H9 (cell line): ENCODE results near the gene MYLK4. TPM values are rescaled to one million over a fixed set of nuclear protein-coding genes. Genes with fewer than 3 reads are reported as not detected.

Experiments
- DNase-seq: peaks from one replicate; pipeline ENCODE4 v3.0.0-alpha.2; 2017
- H2AFZ ChIP-seq: one replicate; pipeline ENCODE4 v1.6.1; 2013; ENCODE audit warnings: mild to moderate bottlenecking, low read length, control low read depth, moderate library complexity
- H2AK5ac ChIP-seq: 2 replicates; pipeline ENCODE4 v1.6.1; 2013; ENCODE audit warnings: low read length, control low read depth, mixed read lengths; ENCODE audit not compliant: insufficient read length
- H2BK120ac ChIP-seq: one replicate; pipeline ENCODE4 v1.6.1; 2013; ENCODE audit warnings: low read depth, mild to moderate bottlenecking, low read length, control low read depth, inconsistent platforms; ENCODE audit not compliant: poor library complexity, severe bottlenecking
- H2BK12ac ChIP-seq: 2 replicates; pipeline ENCODE4 v1.6.1; 2013; ENCODE audit warnings: low read length, control low read depth, mixed read lengths, low read depth; ENCODE audit not compliant: insufficient read length
- H2BK15ac ChIP-seq: 2 replicates; pipeline ENCODE4 v1.6.1; 2013; ENCODE audit warnings: low read depth, low read length, control low read depth
- H2BK20ac ChIP-seq: one replicate; pipeline ENCODE4 v1.6.1; 2013; ENCODE audit warnings: low read depth, mild to moderate bottlenecking, low read length, control low read depth, inconsistent platforms; ENCODE audit not compliant: poor library complexity, severe bottlenecking
- H2BK5ac ChIP-seq: 2 replicates; pipeline ENCODE4 v1.6.1; 2013; ENCODE audit warnings: low read length, control low read depth, mixed read lengths; ENCODE audit not compliant: insufficient read length
- H3K14ac ChIP-seq: 2 replicates; pipeline ENCODE4 v1.6.1; 2013; ENCODE audit warnings: low read length, control low read depth; ENCODE audit not compliant: insufficient read depth
- H3K18ac ChIP-seq: 2 replicates; pipeline ENCODE4 v1.6.1; 2013; ENCODE audit warnings: low read depth, mild to moderate bottlenecking, mixed read lengths, low read length, control low read depth; ENCODE audit not compliant: insufficient read length
- H3K23ac ChIP-seq: 2 replicates; pipeline ENCODE4 v1.6.1; 2013; ENCODE audit warnings: low read length, control low read depth, mixed read lengths, low read depth; ENCODE audit not compliant: insufficient read length
- H3K23me2 ChIP-seq: 2 replicates; pipeline ENCODE4 v1.6.1; 2013; ENCODE audit warnings: low read depth, mild to moderate bottlenecking, mixed read lengths, low read length, control low read depth; ENCODE audit not compliant: insufficient read length, poor library complexity, severe bottlenecking
- H3K27ac ChIP-seq: 2 replicates; pipeline ENCODE4 v1.5.1; 2013; ENCODE audit warnings: low read length, control low read depth, mixed read lengths, low read depth; ENCODE audit not compliant: insufficient read length
- H3K27me3 ChIP-seq: 2 replicates; pipeline ENCODE4 v1.6.1; 2013; ENCODE audit warnings: low read length, control low read depth, inconsistent platforms; ENCODE audit not compliant: insufficient read depth
- H3K4ac ChIP-seq: 2 replicates; pipeline ENCODE4 v1.6.1; 2013; ENCODE audit warnings: low read depth, mild to moderate bottlenecking, control low read depth, inconsistent platforms, low read length, moderate library complexity
- H3K4me1 ChIP-seq: 2 replicates; pipeline ENCODE4 v1.6.1; 2013; ENCODE audit warnings: low read length, control low read depth, inconsistent platforms; ENCODE audit not compliant: insufficient read depth
- H3K4me2 ChIP-seq: 2 replicates; pipeline ENCODE4 v1.6.1; 2013; ENCODE audit warnings: low read length, control low read depth, mixed read lengths; ENCODE audit not compliant: insufficient read length, insufficient read depth
- H3K56ac ChIP-seq: 2 replicates; pipeline ENCODE4 v1.6.1; 2013; ENCODE audit warnings: low read depth, mild to moderate bottlenecking, mixed read lengths, low read length, control low read depth; ENCODE audit not compliant: insufficient read length
- H3K79me1 ChIP-seq: 2 replicates; pipeline ENCODE4 v1.6.1; 2013; ENCODE audit warnings: low read depth, mild to moderate bottlenecking, moderate library complexity, low read length, control low read depth, inconsistent platforms; ENCODE audit not compliant: insufficient read depth, poor library complexity, severe bottlenecking
- H3K79me2 ChIP-seq: 2 replicates; pipeline ENCODE4 v1.6.1; 2013; ENCODE audit warnings: low read length, control low read depth, inconsistent platforms; ENCODE audit not compliant: insufficient read depth
- H3K9ac ChIP-seq: 2 replicates; pipeline ENCODE4 v1.6.1; 2013; ENCODE audit warnings: low read length, control low read depth, mixed read lengths; ENCODE audit not compliant: insufficient read length; ENCODE audit errors: extremely low read depth
- H3K9me3 ChIP-seq: one replicate; pipeline ENCODE4 v1.6.1; 2013; ENCODE audit warnings: low read depth, low read length, inconsistent platforms; ENCODE audit not compliant: control insufficient read depth
- H3T11ph ChIP-seq: one replicate; pipeline ENCODE4 v1.6.1; 2013; ENCODE audit warnings: mild to moderate bottlenecking, low read length, control low read depth, inconsistent platforms
- H4K20me1 ChIP-seq: one replicate; pipeline ENCODE4 v1.6.1; 2013; ENCODE audit not compliant: control insufficient read depth, insufficient read length, insufficient read depth
- H4K5ac ChIP-seq: 2 replicates; pipeline ENCODE4 v1.6.1; 2013; ENCODE audit warnings: low read depth, mild to moderate bottlenecking, mixed read lengths, low read length, control low read depth; ENCODE audit not compliant: insufficient read length
- H4K8ac ChIP-seq: replicated peaks from 2 replicates; pipeline ENCODE4 v1.6.1; 2013; ENCODE audit warnings: low read length, control low read depth, mixed read lengths, low read depth; ENCODE audit not compliant: insufficient read length
- H4K91ac ChIP-seq: 2 replicates; pipeline ENCODE4 v1.6.1; 2013; ENCODE audit warnings: low read depth, mild to moderate bottlenecking, moderate library complexity, mixed read lengths, low read length, control low read depth; ENCODE audit not compliant: insufficient read length
- H3K27ac Mint-ChIP-seq, 3 experiments: 2 replicates in 2 of 3; 3 replicates in 1 of 3; pipeline ENCODE4 v1.8.0; 2020 to 2021; ENCODE audit warnings: mixed read lengths in 3 of 3, mild to moderate bottlenecking in 1 of 3, moderate library complexity in 1 of 3
- H3K27me3 Mint-ChIP-seq: 2 replicates; pipeline ENCODE4 v1.8.0; 2021; ENCODE audit warnings: low read depth, mild to moderate bottlenecking, moderate library complexity, mixed read lengths
- H3K36me3 Mint-ChIP-seq, 3 experiments: 2 replicates in 2 of 3; 3 replicates in 1 of 3; pipeline ENCODE4 v1.8.0; 2020 to 2021; ENCODE audit warnings: low read depth in 3 of 3, mixed read lengths in 3 of 3; ENCODE audit not compliant: insufficient read depth in 1 of 3
- H3K4me1 Mint-ChIP-seq, 2 experiments: 2 replicates each; pipeline ENCODE4 v1.8.0; 2020; ENCODE audit warnings: mixed read lengths in 2 of 2
- H3K4me3 Mint-ChIP-seq, 2 experiments: 2 replicates in 1 of 2; 3 replicates in 1 of 2; pipeline ENCODE4 v1.8.0; 2020 to 2021; ENCODE audit warnings: mild to moderate bottlenecking in 2 of 2, mixed read lengths in 2 of 2, moderate library complexity in 1 of 2
- H3K9me3 Mint-ChIP-seq, 2 experiments: 2 replicates in 1 of 2; 3 replicates in 1 of 2; pipeline ENCODE4 v1.8.0; 2020; ENCODE audit warnings: mild to moderate bottlenecking in 2 of 2, mixed read lengths in 2 of 2, moderate library complexity in 1 of 2
- CTCF ChIP-seq: fragments of 200-600 bp; sonication (generic); conservative IDR thresholded peaks from 3 replicates; pipeline ENCODE4 v1.8.0; 2021; ENCODE audit warnings: antibody characterized with exemption, mild to moderate bottlenecking
- WGBS: extraction: QIAGEN DNeasy Blood & Tissue Kit; methylation state at CpG from one replicate; pipeline ENCODE4 v1.1.7; 2013; ENCODE audit warnings: missing lambda C conversion rate, low lambda C conversion rate, mixed read lengths; ENCODE audit not compliant: insufficient read length; ENCODE audit errors: extremely low coverage; 5-methylcytosine and 5-hydroxymethylcytosine counted together
- total RNA-seq: library from RNA; stranded (reverse); gene quantifications from 2 replicates; pipeline ENCODE4 v1.2.1, GENCODE V29; 2021

Gene MYLK4
- total RNA-seq, 1 experiment from 2014 or later, result 0.28 TPM

DNA sequence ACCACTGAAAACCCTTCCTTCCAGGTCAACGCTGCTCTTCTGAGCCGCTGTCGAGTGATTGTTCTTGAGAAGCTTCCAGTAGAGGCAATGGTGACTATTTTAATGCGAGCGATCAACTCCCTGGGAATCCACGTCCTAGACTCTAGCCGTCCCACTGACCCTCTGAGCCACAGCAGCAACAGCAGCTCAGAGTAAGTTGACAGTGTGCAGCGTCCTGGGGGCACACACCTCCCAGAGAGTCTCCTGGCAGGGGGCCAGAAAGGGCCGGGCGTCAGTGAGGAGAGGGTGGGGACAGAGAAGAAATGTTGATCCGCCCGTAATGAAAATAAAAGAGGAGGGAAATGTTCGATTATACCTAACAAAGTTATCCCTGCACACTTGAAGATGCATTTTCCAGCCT, 19.4 kb upstream of the MYLK4 start:
- WGBS, result no CpG with 5 or more reads among the region's 13 CpGs
- Histone ChIP-seq H2AFZ (no peak overlapping the region), H2BK15ac (no peak overlapping the region), H3K4ac (no peak overlapping the region), H3K56ac (no peak overlapping the region), H4K5ac (no peak overlapping the region), H2BK12ac (no peak overlapping the region), H2BK5ac (no peak overlapping the region), H3K14ac (no peak overlapping the region), H4K20me1 (no peaks in the 10 kb centered on the region), H2BK20ac (no peak overlapping the region), H3K4me2 (no peak overlapping the region), H4K91ac (no peak overlapping the region), H3K18ac (no peak overlapping the region), H2BK120ac (no peak overlapping the region), H3K27ac (no peak overlapping the region), H3K9me3 (no peaks in the 10 kb centered on the region), H3T11ph (no peak overlapping the region), H3K79me2 (peaks cover 24% of the 10 kb centered on the region; the same call in 1 of the 2 replicates), H3K9ac (no peak overlapping the region), H2AK5ac (no peak overlapping the region), H3K4me1 (peaks cover 3% of the 10 kb centered on the region; the same call in 1 of the 2 replicates), H3K23ac (no peak overlapping the region), H3K23me2 (peaks cover 3% of the 10 kb centered on the region), H4K8ac (no peak overlapping the region), H3K79me1 (peaks cover 5% of the 10 kb centered on the region), H3K27me3 (no peaks in the 10 kb centered on the region)
- Mint-ChIP-seq H3K27ac (peak overlapping the region in 1 of 3 experiments; percentile 76; a peak in 1 of 7 replicates), H3K4me1 (peaks cover 37 to 39% of the 10 kb centered on the region in 2 experiments), H3K4me3 (peak overlapping the region; percentile 21 to 30; a peak in 2 of 5 replicates), H3K27me3 (no peaks in the 10 kb centered on the region), H3K36me3 (peaks cover 14 to 30% (median 16%) of the 10 kb centered on the region in 3 experiments), H3K9me3 (no peaks in the 10 kb centered on the region; a peak in 1 of 5 replicates)
- TF ChIP-seq CTCF, result no peak
- DNase-seq, result no peak
